K562 (cell line): ENCODE data around the gene LMO7. TPM values are rescaled to one million over a fixed set of nuclear protein-coding genes. Genes with fewer than 3 reads are reported as not detected.

Experiments used
- polyA plus RNA-seq, 8 experiments: library from polyadenylated mRNA; depleted of rRNA in 4 of 8; stranded (reverse) in 5 of 8; unstranded in 3 of 8; fragments of >200 nt; fragmentation: Nextera tagmentation in 2 of 8; fragmentation: Illumina TruSeq in 1 of 8; extraction: Ambion mirVana in 2 of 8; extraction: Trizol in 1 of 8; gene quantifications; 2 replicates each; pipeline versions ENCODE4 v1.2.1 to v1.2.3, GENCODE V29; 2011 to 2014; ENCODE audit warnings: inconsistent platforms in 1 of 8, missing spikeins in 1 of 8
- total RNA-seq, 7 experiments: library from RNA; depleted of rRNA in 6 of 7; stranded (reverse); fragments of >200 nt in 6 of 7; fragmentation: Illumina TruSeq in 2 of 7; extraction: Trizol in 2 of 7; gene quantifications; 2 replicates each; pipeline versions ENCODE4 v1.2.1 to v1.2.3, GENCODE V29; 2011 to 2021; ENCODE audit warnings: low replicate concordance in 1 of 7

The LMO7 gene
- total and polyA plus RNA-seq, 9 of the 15 experiments (the other 6 are each of a cell fraction or from before 2014, with no cell fraction given), result 0.42 to 4.3 (median 1.7) TPM

Other genes starting within 250 kb of the LMO7 start
- 6.4 and 8.5 TPM in 2 replicates for gene TBC1D4, start 154.2 kb upstream of the LMO7 start, total RNA-seq (2014; rRNA removed)
- 8.7 and 9.1 TPM in 2 replicates for gene TBC1D4, start 154.2 kb upstream of the LMO7 start, total RNA-seq (2014; rRNA removed; fragmentation: Illumina TruSeq; extraction: Trizol)
- 8.0 and 8.9 TPM in 2 replicates for gene TBC1D4, start 154.2 kb upstream of the LMO7 start, total RNA-seq (2015; rRNA removed; fragmentation: Illumina TruSeq; extraction: Trizol)
- 10.7 and 12.3 TPM in 2 replicates for gene TBC1D4, start 154.2 kb upstream of the LMO7 start, total RNA-seq (2021)
- gene TBC1D4, start 154.2 kb upstream of the LMO7 start, polyA plus RNA-seq (2011; rRNA removed), result 2.2 and 7.0 TPM in 2 replicates
- 8.0 and 10.0 TPM in 2 replicates for gene TBC1D4, start 154.2 kb upstream of the LMO7 start, polyA plus RNA-seq (2014; fragmentation: Illumina TruSeq; extraction: Trizol)
- 1 to 10 TPM; 2.8 to 2.9 TPM for gene TBC1D4, start 154.2 kb upstream of the LMO7 start, polyA plus RNA-seq (2014; fragmentation: Nextera tagmentation; extraction: Ambion mirVana)
- gene TBC1D4, start 154.2 kb upstream of the LMO7 start, polyA plus RNA-seq (2014; rRNA removed), result 5.5 and 6.4 TPM in 2 replicates
- gene COMMD6, start 98.5 kb upstream of the LMO7 start, total RNA-seq (2014; rRNA removed), result 27.2 and 32.6 TPM in 2 replicates
- gene COMMD6, start 98.5 kb upstream of the LMO7 start, total RNA-seq (2014; rRNA removed; fragmentation: Illumina TruSeq; extraction: Trizol), result 65.8 and 66.8 TPM in 2 replicates
- 63.4 and 65.0 TPM in 2 replicates for gene COMMD6, start 98.5 kb upstream of the LMO7 start, total RNA-seq (2015; rRNA removed; fragmentation: Illumina TruSeq; extraction: Trizol)
- 43.3 and 49.0 TPM in 2 replicates for gene COMMD6, start 98.5 kb upstream of the LMO7 start, total RNA-seq (2021)
- 99.5 and 116 TPM in 2 replicates for gene COMMD6, start 98.5 kb upstream of the LMO7 start, polyA plus RNA-seq (2011; rRNA removed)
- 44.5 and 48.5 TPM in 2 replicates for gene COMMD6, start 98.5 kb upstream of the LMO7 start, polyA plus RNA-seq (2014; fragmentation: Illumina TruSeq; extraction: Trizol)
- 100 to 1,000 TPM; 111 to 112 TPM for gene COMMD6, start 98.5 kb upstream of the LMO7 start, polyA plus RNA-seq (2014; fragmentation: Nextera tagmentation; extraction: Ambion mirVana)
- 47.6 TPM in 2 replicates for gene COMMD6, start 98.5 kb upstream of the LMO7 start, polyA plus RNA-seq (2014; rRNA removed)
- 40.2 and 42.2 TPM in 2 replicates for gene UCHL3, start 86.5 kb upstream of the LMO7 start, total RNA-seq (2014; rRNA removed)
- 79.1 and 95.7 TPM in 2 replicates for gene UCHL3, start 86.5 kb upstream of the LMO7 start, total RNA-seq (2014; rRNA removed; fragmentation: Illumina TruSeq; extraction: Trizol)
- gene UCHL3, start 86.5 kb upstream of the LMO7 start, total RNA-seq (2015; rRNA removed; fragmentation: Illumina TruSeq; extraction: Trizol), result 78.0 and 85.4 TPM in 2 replicates
- gene UCHL3, start 86.5 kb upstream of the LMO7 start, total RNA-seq (2021), result 46.3 and 53.7 TPM in 2 replicates
- 51.9 and 89.1 TPM in 2 replicates for gene UCHL3, start 86.5 kb upstream of the LMO7 start, polyA plus RNA-seq (2011; rRNA removed)
- gene UCHL3, start 86.5 kb upstream of the LMO7 start, polyA plus RNA-seq (2014; fragmentation: Illumina TruSeq; extraction: Trizol), result 84.4 and 108 TPM in 2 replicates
- 100 to 1,000 TPM; 108 to 112 TPM for gene UCHL3, start 86.5 kb upstream of the LMO7 start, polyA plus RNA-seq (2014; fragmentation: Nextera tagmentation; extraction: Ambion mirVana)
- gene UCHL3, start 86.5 kb upstream of the LMO7 start, polyA plus RNA-seq (2014; rRNA removed), result 75.2 and 83.8 TPM in 2 replicates